Fibroblast of upper back skin (primary cell): ENCODE measurements around the gene ARHGAP15.

Experiments used
- DNase-seq: peaks from one replicate; pipeline ENCODE4 v3.0.0-alpha.2; 2013

Gene ARHGAP15

DNA sequence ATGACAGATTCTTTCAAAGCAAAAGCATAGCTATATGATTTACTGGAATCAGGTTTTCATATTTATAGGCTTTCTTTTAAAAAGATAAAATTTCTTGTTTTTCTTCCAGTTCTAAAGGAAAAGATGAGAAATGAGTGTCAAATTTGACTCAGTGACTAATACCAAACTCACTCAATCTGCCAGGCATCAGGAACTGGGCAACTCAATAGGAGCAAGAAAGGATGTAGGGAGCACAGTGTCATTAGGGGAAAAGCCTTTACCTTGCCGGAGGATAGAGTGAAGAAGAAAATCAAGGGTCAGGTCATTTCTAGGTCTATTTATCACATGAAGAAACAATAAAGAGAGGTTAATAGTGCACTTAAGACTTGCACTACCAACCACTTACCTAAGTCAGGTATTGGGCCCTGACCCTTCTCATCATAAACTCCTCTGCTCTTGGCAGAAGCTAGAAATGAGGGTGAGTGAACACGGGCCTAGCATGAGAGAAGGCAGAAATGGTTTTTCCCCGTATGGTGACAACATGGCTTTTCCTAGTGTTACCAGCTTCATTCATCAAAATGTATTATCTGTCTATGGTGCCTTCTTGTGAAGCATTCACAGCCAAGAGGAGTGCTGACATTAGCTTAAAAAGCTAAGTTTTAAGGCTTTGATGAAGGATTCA, 151.0 kb downstream of the ARHGAP15 start:
- DNase-seq: no peak

- no peak for DNase-seq
These were observed 153.5 kb downstream of the ARHGAP15 start for GRCh38 chr2:143282684-143283083.

DNA sequence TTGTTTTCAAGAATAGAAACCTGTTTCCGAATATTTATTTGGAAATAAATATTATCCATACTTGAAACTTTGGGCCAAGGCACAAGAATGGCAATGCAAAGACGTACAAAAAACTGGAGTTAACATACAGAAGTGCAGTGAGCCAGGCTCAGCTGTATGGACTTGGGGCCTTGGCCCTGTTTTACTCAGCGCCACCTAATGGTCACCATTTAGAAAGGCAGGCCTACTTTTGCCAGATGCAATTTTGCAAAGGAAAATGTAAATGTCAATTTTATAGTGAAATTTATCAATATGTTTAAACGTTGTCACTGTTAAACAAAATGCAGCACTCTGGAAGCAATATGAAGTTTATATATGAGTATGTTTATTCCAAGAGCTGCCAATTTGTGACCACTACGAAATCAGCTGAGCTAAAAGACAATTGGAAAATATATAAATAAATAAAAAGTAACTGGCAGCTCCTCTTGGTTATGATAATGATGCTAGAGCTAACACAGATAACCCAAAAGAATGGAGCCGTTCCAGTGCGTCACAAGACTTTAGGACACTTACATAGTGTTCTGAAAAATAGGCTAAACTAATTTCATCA, 155.0 kb downstream of the ARHGAP15 start:
- DNase-seq: peak; percentile 44

- DNase-seq: no peak
These were observed 159.8 kb downstream of the ARHGAP15 start for GRCh38 chr2:143289025-143289424.

DNA sequence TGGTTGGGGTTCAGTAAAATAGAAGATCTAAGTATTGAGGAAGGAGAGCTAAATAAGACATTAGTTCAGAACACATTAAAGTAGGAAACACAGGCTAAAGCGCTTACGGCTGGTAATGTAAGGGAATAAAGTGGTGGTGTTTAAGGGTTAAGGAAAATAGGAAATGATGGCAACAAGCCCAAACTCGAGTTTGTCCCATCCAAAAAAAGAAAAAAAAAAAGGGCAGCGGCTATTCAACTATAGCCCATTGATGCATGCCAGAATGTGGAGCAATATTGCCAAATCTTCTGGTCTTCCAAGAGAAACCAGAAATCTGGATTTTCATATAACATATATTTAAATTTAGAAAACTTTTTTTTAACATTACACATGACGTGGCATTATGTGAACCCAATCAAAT, 161.0 kb downstream of the ARHGAP15 start:
- no peak for DNase-seq

- no peak for DNase-seq
These were observed 164.8 kb downstream of the ARHGAP15 start for GRCh38 chr2:143294068-143294467.

GRCh38 chr2:143296089-143296488, 166.9 kb downstream of the ARHGAP15 start:
- DNase-seq: no peak

- no peak for DNase-seq
These were observed 168.0 kb downstream of the ARHGAP15 start for GRCh38 chr2:143297182-143297581.

DNA sequence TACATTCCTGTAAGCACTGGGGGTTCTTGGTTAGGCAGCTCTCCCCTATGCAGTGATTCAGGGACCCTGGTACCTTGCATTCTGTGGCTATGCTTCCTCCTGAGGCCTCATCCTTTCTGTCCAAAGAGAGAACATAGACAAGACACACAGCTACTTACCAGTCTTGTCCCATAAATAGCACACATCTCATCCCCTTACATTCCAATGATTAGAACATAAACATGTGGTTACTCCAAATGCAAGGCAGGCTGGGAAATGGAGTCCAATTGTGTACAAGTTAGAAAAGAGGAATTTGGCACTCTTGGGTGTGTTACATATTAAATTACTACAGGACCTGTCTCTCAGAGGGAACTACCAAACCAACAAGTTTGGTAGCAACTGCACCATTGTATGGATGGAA, 171.3 kb downstream of the ARHGAP15 start:
- DNase-seq: peak; percentile 11

GRCh38 chr2:143311426-143311825, 182.2 kb downstream of the ARHGAP15 start:
- DNase-seq: no peak

GRCh38 chr2:143312441-143312840, 183.2 kb downstream of the ARHGAP15 start:
- DNase-seq: no peak

GRCh38 chr2:143313861-143314260, 184.6 kb downstream of the ARHGAP15 start:
- no peak for DNase-seq

DNA sequence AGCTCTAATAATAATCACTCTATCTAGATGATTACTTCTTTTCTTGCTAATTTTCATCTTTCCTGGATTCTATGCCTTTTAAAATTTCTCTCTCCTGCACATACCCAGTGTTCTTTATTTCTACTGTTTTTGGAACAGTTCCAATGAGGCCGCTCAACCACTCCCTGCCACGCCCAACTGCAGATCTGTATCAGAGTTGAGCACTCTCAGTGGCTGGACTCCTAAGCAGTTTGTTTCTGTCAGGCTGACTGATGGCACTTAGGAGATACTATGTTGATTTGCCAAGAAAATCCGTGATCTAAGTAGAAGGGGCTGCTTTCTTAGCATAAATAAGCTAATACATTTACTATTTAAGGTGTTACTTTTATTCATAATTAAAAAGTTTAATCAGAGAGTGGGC, 192.8 kb downstream of the ARHGAP15 start:
- no peak for DNase-seq

- no peak for DNase-seq
These were observed 200.1 kb downstream of the ARHGAP15 start for GRCh38 chr2:143329288-143329687.

DNA sequence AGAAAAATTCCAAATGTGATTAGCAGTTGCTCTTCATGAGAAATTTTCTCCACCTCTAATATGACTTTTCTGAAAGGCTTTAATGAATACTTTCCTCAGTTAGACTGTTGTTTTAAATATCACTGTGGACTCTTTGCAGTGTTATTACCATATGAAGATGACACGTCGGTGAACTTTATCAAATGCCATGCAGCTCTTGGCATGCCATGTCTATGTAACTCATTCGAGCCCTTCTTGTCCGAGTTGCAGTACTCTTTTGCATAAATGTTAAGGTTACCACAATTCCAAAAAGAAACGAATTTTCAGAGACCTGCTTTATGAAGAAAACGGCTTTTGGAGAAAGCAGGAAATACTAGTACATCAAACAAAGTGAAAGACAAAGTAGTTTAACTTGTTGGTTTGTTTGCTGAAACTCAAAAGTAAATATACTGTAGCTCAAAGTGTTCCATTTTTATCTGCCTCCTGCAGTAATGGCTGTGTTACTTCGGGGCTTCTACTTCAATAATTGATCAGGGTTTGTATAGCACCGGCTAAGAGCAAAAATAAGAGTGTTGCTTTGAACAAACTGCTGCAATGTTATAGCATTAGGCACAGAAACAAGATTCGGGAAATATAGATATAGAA, 204.1 kb downstream of the ARHGAP15 start:
- no peak for DNase-seq

DNA sequence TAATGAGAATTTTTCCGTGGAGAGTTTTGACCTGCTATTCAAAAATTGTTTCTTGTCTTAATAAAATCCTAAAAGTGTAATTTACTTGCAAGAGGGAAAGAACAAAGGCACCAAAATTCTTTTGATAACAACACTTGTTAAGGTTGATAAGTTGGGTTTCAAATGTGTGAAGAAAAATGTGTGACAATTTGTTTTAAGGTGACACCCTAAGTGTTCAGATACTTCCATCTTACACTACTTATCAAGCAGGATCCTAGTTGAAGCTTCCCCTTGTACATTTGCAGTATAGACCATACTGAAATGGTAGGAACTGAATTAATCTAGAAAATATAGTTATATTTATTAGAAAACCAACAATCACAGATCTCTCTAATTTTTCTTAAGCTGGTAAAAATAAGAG, 204.6 kb downstream of the ARHGAP15 start:
- no peak for DNase-seq

DNA sequence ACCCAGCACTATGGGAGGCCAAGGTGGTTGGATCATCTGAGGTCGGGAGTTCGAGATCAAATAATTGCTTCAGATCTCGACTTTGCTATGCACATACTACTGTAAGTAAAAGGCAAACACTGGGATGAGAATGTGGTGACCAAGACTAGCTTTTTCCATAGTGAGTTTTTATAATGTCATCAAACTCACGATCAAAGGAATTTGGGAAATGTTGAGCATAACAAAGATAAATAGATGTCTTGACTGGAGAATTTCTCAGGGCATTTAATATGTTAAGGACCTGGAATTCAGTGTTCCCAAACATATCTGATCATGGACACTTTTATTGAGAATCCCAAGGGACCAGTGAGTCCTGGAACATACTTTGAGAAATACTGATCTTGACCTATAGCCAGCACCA, 205.6 kb downstream of the ARHGAP15 start:
- DNase-seq: no peak

- DNase-seq: no peak
These were observed 207.5 kb downstream of the ARHGAP15 start for GRCh38 chr2:143336719-143337210.

- no peak for DNase-seq
These were observed 212.3 kb downstream of the ARHGAP15 start for GRCh38 chr2:143341478-143341877.

- DNase-seq: no peak
These were observed 215.6 kb downstream of the ARHGAP15 start for GRCh38 chr2:143344780-143345179.

DNA sequence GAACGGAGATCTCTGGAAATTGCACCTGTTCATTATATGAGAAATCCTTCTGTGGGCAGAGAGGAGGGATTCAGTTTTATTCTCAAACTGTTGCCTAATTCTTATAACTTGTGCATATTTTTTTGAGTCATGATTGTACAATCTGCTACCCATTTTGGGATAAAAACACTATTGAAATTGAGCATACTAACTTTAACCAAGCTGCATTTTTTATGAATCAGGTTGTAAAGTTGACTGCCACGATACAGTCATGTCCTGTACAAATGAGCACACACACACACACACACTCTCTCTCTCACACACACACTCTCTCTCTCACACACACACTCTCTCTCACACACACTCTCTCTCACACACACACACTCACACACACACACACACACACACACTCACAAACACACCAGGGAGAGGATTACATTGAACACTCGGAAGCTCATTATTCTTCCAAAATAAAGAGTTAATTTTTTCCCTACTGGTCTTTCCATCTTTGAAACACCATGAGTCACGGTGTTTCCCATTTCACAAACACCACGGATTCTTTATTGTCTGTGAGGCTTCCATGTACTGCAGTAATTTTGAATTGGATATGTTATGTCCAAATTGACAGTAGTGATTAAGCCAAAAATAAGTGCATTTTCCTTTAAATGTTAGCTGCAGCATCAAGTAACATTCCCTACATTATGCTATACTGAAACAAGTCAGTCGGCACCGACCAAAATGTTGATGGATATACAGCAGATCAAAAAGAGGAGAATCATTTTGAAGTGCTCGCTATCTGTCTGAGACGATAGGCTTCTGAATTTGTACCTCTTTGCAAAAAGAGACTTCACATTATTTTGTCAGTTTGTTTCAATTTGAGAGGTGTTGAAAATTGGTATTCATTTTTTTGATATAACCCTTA, 216.9 kb downstream of the ARHGAP15 start:
- no peak for DNase-seq

DNA sequence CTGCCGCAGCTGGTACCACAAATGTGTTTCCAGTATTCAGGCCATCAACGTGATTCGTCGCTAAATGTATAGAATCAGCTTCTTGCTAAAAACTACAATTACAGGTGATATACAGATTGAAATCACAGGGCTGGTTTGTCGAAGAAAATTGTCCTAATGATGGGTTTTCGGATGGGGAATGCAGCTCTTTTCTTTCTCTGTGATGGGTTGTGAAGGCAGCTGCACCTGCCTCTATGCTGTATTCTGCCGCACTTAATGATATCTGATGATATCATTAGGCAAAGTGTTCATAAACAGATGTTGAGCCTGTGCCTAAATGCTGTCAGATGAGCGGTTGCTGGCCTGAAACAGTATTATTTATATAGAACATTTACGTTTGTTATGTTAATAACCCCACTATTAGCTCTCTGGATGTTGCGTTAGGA, 218.1 kb downstream of the ARHGAP15 start:
- DNase-seq: no peak

GRCh38 chr2:143347901-143348414, 218.7 kb downstream of the ARHGAP15 start:
- DNase-seq: no peak
